ENCODE results near the gene SEMA5B. TPM values are rescaled to one million over a fixed set of nuclear protein-coding genes. Genes with fewer than 3 reads are reported as not detected.

SEMA5B gene
- total RNA-seq, 1 donor from 2014 or later = 1.1 TPM

- H3K36me3 Mint-ChIP-seq (ENCODE audit: low read depth, unreplicated experiment) = no peaks in the 10 kb centered on the region
- H3K4me3 Mint-ChIP-seq (ENCODE audit: unreplicated experiment) = no peak overlapping the region
- no peak overlapping the region for H3K27ac Mint-ChIP-seq (ENCODE audit: unreplicated experiment)
- peaks cover 4% of the 10 kb centered on the region for H3K27me3 Mint-ChIP-seq (ENCODE audit: unreplicated experiment)
- peak; percentile 45 for TF ChIP-seq CTCF (IDR thresholded peaks at IDR 0.05; ENCODE audit: unreplicated experiment)
- no peak for DNase-seq (ENCODE audit: low spot score)
- no peaks in the 10 kb centered on the region for H3K9me3 Mint-ChIP-seq (ENCODE audit: unreplicated experiment)
- H3K4me1 Mint-ChIP-seq (ENCODE audit: unreplicated experiment) = peaks cover 5% of the 10 kb centered on the region
These were observed 86.0 kb downstream of the SEMA5B start for GRCh38 chr3:122941228-122942206.

GRCh38 chr3:122940628-122941086, 86.9 kb downstream of the SEMA5B start:
- Mint-ChIP-seq H3K27ac (ENCODE audit: unreplicated experiment) (no peak overlapping the region), H3K27me3 (ENCODE audit: unreplicated experiment) (peaks cover 2% of the 10 kb centered on the region)

GRCh38 chr3:122938783-122939425, 88.7 kb downstream of the SEMA5B start:
- no peak for TF ChIP-seq CTCF (IDR thresholded peaks at IDR 0.05; ENCODE audit: unreplicated experiment)
- Mint-ChIP-seq H3K4me1 (ENCODE audit: unreplicated experiment) (peaks cover 5% of the 10 kb centered on the region), H3K36me3 (ENCODE audit: low read depth, unreplicated experiment) (no peaks in the 10 kb centered on the region), H3K9me3 (ENCODE audit: unreplicated experiment) (no peaks in the 10 kb centered on the region), H3K27ac (ENCODE audit: unreplicated experiment) (no peak overlapping the region), H3K4me3 (ENCODE audit: unreplicated experiment) (no peak overlapping the region), H3K27me3 (ENCODE audit: unreplicated experiment) (peaks cover 2% of the 10 kb centered on the region)
- no peak for DNase-seq (ENCODE audit: low spot score)

More at GRCh38 chr3:122940628-122941086, 86.9 kb downstream of the SEMA5B start:
- no peaks in the 10 kb centered on the region for H3K36me3 Mint-ChIP-seq (ENCODE audit: low read depth, unreplicated experiment)
- no peaks in the 10 kb centered on the region for H3K9me3 Mint-ChIP-seq (ENCODE audit: unreplicated experiment)
- no peak for DNase-seq (ENCODE audit: low spot score)
- peaks cover 5% of the 10 kb centered on the region for H3K4me1 Mint-ChIP-seq (ENCODE audit: unreplicated experiment)
- no peak overlapping the region for H3K4me3 Mint-ChIP-seq (ENCODE audit: unreplicated experiment)
- TF ChIP-seq CTCF (IDR thresholded peaks at IDR 0.05; ENCODE audit: unreplicated experiment) = no peak

GRCh38 chr3:122937745-122938144, 89.8 kb downstream of the SEMA5B start:
- no peaks in the 10 kb centered on the region for H3K9me3 Mint-ChIP-seq (ENCODE audit: unreplicated experiment)
- DNase-seq (ENCODE audit: low spot score) = no peak
- H3K36me3 Mint-ChIP-seq (ENCODE audit: low read depth, unreplicated experiment) = no peaks in the 10 kb centered on the region
- peaks cover 5% of the 10 kb centered on the region for H3K4me1 Mint-ChIP-seq (ENCODE audit: unreplicated experiment)
- no peak overlapping the region for H3K4me3 Mint-ChIP-seq (ENCODE audit: unreplicated experiment)
- H3K27ac Mint-ChIP-seq (ENCODE audit: unreplicated experiment) = no peak overlapping the region
- H3K27me3 Mint-ChIP-seq (ENCODE audit: unreplicated experiment) = peaks cover 2% of the 10 kb centered on the region
- TF ChIP-seq CTCF (IDR thresholded peaks at IDR 0.05; ENCODE audit: unreplicated experiment) = no peak
